Heart right ventricle (tissue), 16 donors: ENCODE results near the gene ADSS2. TPM values are rescaled to one million over a fixed set of nuclear protein-coding genes. Genes with fewer than 3 reads are reported as not detected.

Source experiments
- ATAC-seq, 8 donors: fragments of 200-7000 bp; cut with Tn5 transposase; one replicate each; pipeline ENCODE4 v1.9.1; 2020; ENCODE audit warnings: mild to moderate bottlenecking in 8 of 8, moderate library complexity in 8 of 8, moderate number of reproducible peaks in 1 of 8
- DNase-seq, 2 donors: peaks; one replicate each; pipeline ENCODE4 v3.0.0-alpha.2; 2020
- H3K27ac ChIP-seq, 10 donors: fragments of 200-600 bp; sonication (generic) in 2 of 10; one replicate each; pipeline versions ENCODE4 v1.5.0 to v1.8.0; 2020 to 2022; ENCODE audit warnings: mild to moderate bottlenecking in 3 of 10
- H3K27me3 ChIP-seq, 7 donors: fragments of 200-600 bp; one replicate each; pipeline ENCODE4 v1.8.0; 2021 to 2022; ENCODE audit warnings: mild to moderate bottlenecking in 2 of 7
- H3K36me3 ChIP-seq, 9 donors: fragments of 200-600 bp; sonication (generic) in 1 of 9; one replicate each; pipeline versions ENCODE4 v1.5.0 to v1.8.0; 2020 to 2022; ENCODE audit warnings: mild to moderate bottlenecking in 2 of 9
- H3K4me1 ChIP-seq, 9 donors: fragments of 200-600 bp; sonication (generic) in 1 of 9; one replicate each; pipeline versions ENCODE4 v1.5.0 to v1.8.0; 2020 to 2022; ENCODE audit warnings: mild to moderate bottlenecking in 4 of 9
- H3K4me3 ChIP-seq, 10 donors: fragments of 200-600 bp; sonication (generic) in 2 of 10; one replicate each; pipeline versions ENCODE4 v1.5.0 to v1.8.0; 2020 to 2022; ENCODE audit warnings: mild to moderate bottlenecking in 7 of 10, moderate library complexity in 2 of 10
- H3K9me3 ChIP-seq, 11 donors: fragments of 200-600 bp in 10 of 11; sonication (generic) in 2 of 11; one replicate each; pipeline versions ENCODE4 v1.5.0 to v1.8.0; 2013 to 2022; ENCODE audit warnings: mild to moderate bottlenecking in 2 of 11, control low read depth in 1 of 11, moderate library complexity in 1 of 11
- CTCF ChIP-seq, 9 donors: fragments of 200-600 bp; sonication (generic) in 2 of 9; IDR thresholded peaks; one replicate each; pipeline versions ENCODE4 v1.5.0 to v1.8.0; 2021 to 2022; ENCODE audit warnings: antibody characterized with exemption in 9 of 9, mild to moderate bottlenecking in 5 of 9, moderate library complexity in 1 of 9
- WGBS, 2 donors: extraction: QIAGEN DNeasy Blood & Tissue Kit; methylation state at CpG; one replicate each; pipeline ENCODE4 v1.1.7; 2013; ENCODE audit warnings: inconsistent platforms in 1 of 2; 5-methylcytosine and 5-hydroxymethylcytosine counted together
- intact Hi-C, 10 donors: fragments of 100-400 bp; cut with DNase I; formaldehyde crosslinking; loops; one replicate each; pipeline versions ENCODE4 v1.11.1 to v1.14.2; 2022
- polyA plus RNA-seq, 2 donors: library from polyadenylated mRNA; stranded (reverse); fragments of 200-250 nt; gene quantifications; one replicate each; pipeline ENCODE4 v1.2.3, GENCODE V29; 2013
- total RNA-seq, 10 donors: library from RNA; stranded (reverse); fragmentation: NEBNext Ultra II Directional in 3 of 10; extraction: Animal tissue kit (Norgen Biotek cat#: 25700) in 3 of 10; gene quantifications; one replicate each; pipeline versions ENCODE4 v1.2.1 to v1.2.4, GENCODE V29; 2021 to 2023
- donor health status: Arrhythmogenic right ventricular cardiomyopathy.
- donor health status: ischemic (EF 13 %, LVEDD 7.1; RV severe dilation, severe dysfunction).
- donor health status: healthy with polysubstance abuse.
- donor health status: DM: no; HTN: yes; CAD: no.
- donor health status: DM: no; HTN: no; CAD: no.
- donor health status: ischemic (EF 25% LVEDD 6.9; RV normal size, moderate dysfunction).
- donor health status: ischemic (EF 25% LVEDD 5.7; RV mildly dilated, moderate dysfunction).
- donor health status: healthy.
- donor health status: DM: yes; HTN: yes; CAD: no.
- donor health status: Ischemic cardiomyopathy.
- donor health status: ischemic (EF 35%, LVEDD 5.7; RV mildly dilated, moderate dysfunction).
- donor health status: nonischemic (EF 11% LVEDD 7.7; RV severe dilation, severe dysfunction).
- donor health status: DM: yes; HTN: yes; CAD: no.
- donor health status: PGD.
- donor health status: ischemic (EF 29% LVEDD 5.4; RV normal size, mild dysfunction).
- donor health status: nonischemic (EF 23%, LVEDD 6.1; RV moderate dilation, normal function).

ADSS2 gene
- total and polyA plus RNA-seq, 12 donors: 4.5 to 16.2 (median 7.4) TPM

GRCh38 chr1:244400974-244401373 is 50.7 kb downstream of the ADSS2 start:
- H3K27ac ChIP-seq: no peak overlapping the region
- no peaks in the 10 kb centered on the region for H3K4me1 ChIP-seq
- H3K9me3 ChIP-seq: peaks cover 0 to 45% (median 17%) of the 10 kb centered on the region in 11 donors
- ATAC-seq: no peak
- H3K4me3 ChIP-seq: no peak overlapping the region
- peaks cover 0 to 49% (median 20%) of the 10 kb centered on the region in 9 donors for H3K36me3 ChIP-seq
- WGBS, 2 donors: 98 to 100% methylated on average over 2 of the region's 2 CpGs
- no peak for TF ChIP-seq CTCF (IDR thresholded peaks at IDR 0.05)
- no peaks in the 10 kb centered on the region for H3K27me3 ChIP-seq
- DNase-seq: no peak
- intact Hi-C loops: no loop called here

GRCh38 chr1:244397131-244397530 is 54.6 kb downstream of the ADSS2 start:
- no peak for TF ChIP-seq CTCF (IDR thresholded peaks at IDR 0.05)
- peaks cover 0 to 26% (median 13%) of the 10 kb centered on the region in 11 donors for H3K9me3 ChIP-seq
- H3K4me3 ChIP-seq: no peak overlapping the region
- H3K27me3 ChIP-seq: no peaks in the 10 kb centered on the region
- H3K4me1 ChIP-seq: no peaks in the 10 kb centered on the region
- peaks cover 0 to 14% (median 6%) of the 10 kb centered on the region in 9 donors for H3K36me3 ChIP-seq
- intact Hi-C loops: no loop called here
- DNase-seq (no peak), ATAC-seq (no peak)
- no peak overlapping the region for H3K27ac ChIP-seq

GRCh38 chr1:244395965-244396364 is 55.7 kb downstream of the ADSS2 start:
- Histone ChIP-seq H3K9me3 (peaks cover 0 to 15% (median 3%) of the 10 kb centered on the region in 11 donors), H3K4me1 (no peaks in the 10 kb centered on the region), H3K27ac (no peak overlapping the region), H3K27me3 (no peaks in the 10 kb centered on the region), H3K36me3 (peaks cover 0 to 2% (median 0%) of the 10 kb centered on the region in 9 donors), H3K4me3 (no peak overlapping the region)
- no peak for DNase-seq
- ATAC-seq: peak in 1 of 8 donors; percentile 53
- intact Hi-C loops: no loop called here
- 76 to 87% methylated on average over 5 of the region's 5 CpGs for WGBS, 2 donors
- no peak for TF ChIP-seq CTCF (IDR thresholded peaks at IDR 0.05)

- no peak overlapping the region for H3K4me3 ChIP-seq
- no peaks in the 10 kb centered on the region for H3K4me1 ChIP-seq
- peak in 2 of 8 donors; percentile 22 to 62 for ATAC-seq
- H3K27me3 ChIP-seq: no peaks in the 10 kb centered on the region
- no peak for TF ChIP-seq CTCF (IDR thresholded peaks at IDR 0.05)
- no peaks in the 10 kb centered on the region for H3K36me3 ChIP-seq
- H3K9me3 ChIP-seq: peaks cover 0 to 6% (median 0%) of the 10 kb centered on the region in 11 donors
- WGBS, 2 donors: 79 to 82% methylated on average over 15 of the region's 15 CpGs
- no peak for DNase-seq
- intact Hi-C loops: no loop called here
- H3K27ac ChIP-seq: no peak overlapping the region
Observed at GRCh38 chr1:244394826-244395765, 56.6 kb downstream of the ADSS2 start.
